ENCODE data around the gene CD300E.

- TF ChIP-seq CTCF (IDR thresholded peaks at IDR 0.05) (no peak), EZH2 (IDR thresholded peaks at IDR 0.05; ENCODE audit: borderline replicate concordance, insufficient read depth, low read depth, low read length, poor library complexity, severe bottlenecking) (no peak)
Measured at GRCh38 chr17:74625661-74626060, 2.1 kb upstream of the CD300E start.

Data from B cell (primary cell).